Measurements from ENCODE around the gene TULP3.

Gene TULP3

GRCh38 chr12:2877047-2877952, 13.4 kb upstream of the TULP3 start, which contains the start of the genes FOXM1 and RHNO1:
Gene FOXM1, minus strand, starts transcription at chr12:2877174. Its CDS starts 2,696 bp downstream, at chr12:2874478.
Gene RHNO1, plus strand, starts transcription at chr12:2877223. Its CDS starts 8,144 bp downstream, at chr12:2885367.
- ATAC-seq: peak; percentile 76 to 78

GRCh38 chr12:2877953-2878732, 12.5 kb upstream of the TULP3 start:
- ATAC-seq: peak in 1 of 2 donors; percentile 6

GRCh38 chr12:2879853-2880252, 10.8 kb upstream of the TULP3 start:
- ATAC-seq: peak; percentile 45 to 54

- ATAC-seq: no peak
These were observed 5.9 kb upstream of the TULP3 start for GRCh38 chr12:2884810-2885209.

- ATAC-seq: no peak
These were observed 3.8 kb upstream of the TULP3 start for GRCh38 chr12:2886768-2887450.

- no peak for ATAC-seq
These were observed 697 bp upstream of the TULP3 start for GRCh38 chr12:2890001-2890387.

- peak in 1 of 2 donors; percentile 3 for ATAC-seq
These were observed 756 bp downstream of the TULP3 start for GRCh38 chr12:2891240-2892053.

- ATAC-seq: no peak
These were observed 1.6 kb downstream of the TULP3 start for GRCh38 chr12:2892246-2892645.

- no peak for ATAC-seq
These were observed 2.3 kb downstream of the TULP3 start for GRCh38 chr12:2893007-2893406.

GRCh38 chr12:2895051-2895451, 4.4 kb downstream of the TULP3 start:
- ATAC-seq: no peak

GRCh38 chr12:2895511-2895910, 4.8 kb downstream of the TULP3 start:
- no peak for ATAC-seq

GRCh38 chr12:2897418-2897817, 6.7 kb downstream of the TULP3 start:
- ATAC-seq: no peak

- no peak for ATAC-seq
These were observed 10.0 kb downstream of the TULP3 start for GRCh38 chr12:2900642-2901041.

- ATAC-seq: no peak
These were observed 11.7 kb downstream of the TULP3 start for GRCh38 chr12:2902272-2902880.

GRCh38 chr12:2904260-2904659, 13.6 kb downstream of the TULP3 start:
- no peak for ATAC-seq

GRCh38 chr12:2912216-2912575, 21.5 kb downstream of the TULP3 start:
- ATAC-seq: no peak

- ATAC-seq: no peak
These were observed 28.6 kb downstream of the TULP3 start for GRCh38 chr12:2919249-2919648.

- peak; percentile 28 to 33 for ATAC-seq
These were observed 31.6 kb downstream of the TULP3 start for GRCh38 chr12:2922329-2922728.

- no peak for ATAC-seq
These were observed 32.4 kb downstream of the TULP3 start for GRCh38 chr12:2923057-2923456.

GRCh38 chr12:2924019-2924418, 33.3 kb downstream of the TULP3 start:
- no peak for ATAC-seq

GRCh38 chr12:2925322-2925995, 34.8 kb downstream of the TULP3 start:
- peak; percentile 74 to 84 for ATAC-seq

All from activated CD4-positive, CD25-positive, alpha-beta regulatory T cell treated with anti-CD3 and anti-CD28 coated beads, Interleukin-2, amount 50 U/mL, for 24 hours (primary cell).